ENCODE data around the gene ZNF580. TPM values are rescaled to one million over a fixed set of nuclear protein-coding genes. Genes with fewer than 3 reads are reported as not detected.
A peak's percentile ranks its signal among the peaks of the same experiment; 100 is the strongest.

The ZNF580 gene
- total and polyA plus RNA-seq, 12 donors = 16.5 to 29.9 (median 21.1) TPM

GRCh38 chr19:55645512-55645881 lies 4.7 kb downstream of the ZNF580 start:
- TF ChIP-seq CTCF (IDR thresholded peaks at IDR 0.05) = no peak

DNA sequence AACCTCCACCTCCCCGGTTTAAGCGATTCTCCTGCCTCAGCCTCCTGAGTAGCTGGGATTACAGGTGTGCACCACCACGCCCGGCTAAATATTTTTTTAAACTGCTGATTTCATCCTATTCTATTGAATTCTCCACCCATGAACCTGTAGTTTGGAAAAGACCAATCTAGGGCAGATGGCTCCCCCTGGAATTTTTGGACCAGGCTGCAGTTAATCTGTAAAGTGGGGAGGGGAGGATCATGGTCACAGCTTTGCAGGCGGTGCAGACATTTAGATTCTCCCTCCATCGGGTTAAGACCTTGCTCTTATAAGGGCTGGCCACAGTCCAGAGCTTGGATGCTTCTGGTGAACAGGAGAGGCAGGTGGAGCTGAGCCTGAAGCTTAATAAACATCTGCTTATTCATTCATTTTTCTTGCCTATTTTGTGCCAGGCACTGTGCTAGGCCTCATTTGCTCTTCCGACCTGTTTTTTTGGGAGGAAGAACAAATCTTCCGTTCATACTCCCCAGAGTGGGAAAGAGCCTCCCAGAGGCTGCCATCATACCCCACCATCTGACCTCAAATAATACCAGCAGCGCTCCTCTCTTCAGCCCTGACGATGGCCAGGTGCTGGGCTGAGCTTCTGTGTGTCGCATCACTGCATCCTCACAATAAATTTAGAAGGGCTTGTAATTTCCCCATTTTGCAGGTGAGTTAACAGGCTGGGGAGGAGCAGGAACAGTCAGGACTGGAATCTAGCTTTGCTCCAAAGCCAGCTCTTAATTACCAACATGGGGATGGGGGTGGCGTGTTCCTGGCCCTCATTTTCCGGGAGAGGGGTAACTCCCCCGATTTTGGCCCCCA lies 6.3 kb downstream of the ZNF580 start:
- no peak for TF ChIP-seq CTCF (IDR thresholded peaks at IDR 0.05)
- peak overlapping the region in 9 of 10 donors; percentile 83 to 92 (median 89) for H3K27ac ChIP-seq

More at GRCh38 chr19:55645512-55645881, 4.7 kb downstream of the ZNF580 start:
- peaks cover 20 to 68% (median 50%) of the 10 kb centered on the region in 9 donors for H3K4me1 ChIP-seq
- intact Hi-C loops (cut with DNase I) = no loop called here
- H3K4me3 ChIP-seq = no peak overlapping the region
- ATAC-seq (no peak), DNase-seq (no peak)
- H3K36me3 ChIP-seq = peaks cover 0 to 16% (median 8%) of the 10 kb centered on the region in 9 donors
- H3K27me3 ChIP-seq = no peaks in the 10 kb centered on the region
- WGBS, 2 donors = 74% methylated on average over 5 of the region's 5 CpGs
- no peaks in the 10 kb centered on the region for H3K9me3 ChIP-seq
- no peak overlapping the region for H3K27ac ChIP-seq

GRCh38 chr19:55647732-55648584 lies 7.2 kb downstream of the ZNF580 start, which contains the start of gene CCDC106:
Gene CCDC106, plus strand, starts transcription at chr19:55648212. Its CDS starts 835 bp downstream, at chr19:55649047.
- no peaks in the 10 kb centered on the region for H3K27me3 ChIP-seq
- 1% methylated on average over 75 to 86 of the region's 87 CpGs for WGBS, 2 donors
- H3K4me3 ChIP-seq = peak within 1 kb of the TSS; percentile 77 to 98 (median 88)
- H3K27ac ChIP-seq = peak within 1 kb of the TSS; percentile 70 to 92 (median 88)
- H3K4me1 ChIP-seq = peaks cover 14 to 54% (median 40%) of the 10 kb centered on the region in 9 donors
- TF ChIP-seq CTCF (IDR thresholded peaks at IDR 0.05) = no peak
- peak; percentile 71 to 79 for DNase-seq
- H3K9me3 ChIP-seq = no peaks in the 10 kb centered on the region
- intact Hi-C loops (cut with DNase I) = no loop called here
- peak; percentile 46 to 69 (median 59) for ATAC-seq
- H3K36me3 ChIP-seq = peaks cover 0 to 32% (median 8%) of the 10 kb centered on the region in 9 donors

More for the DNA sequence above, 6.3 kb downstream of the ZNF580 start:
- Histone ChIP-seq H3K36me3 (peaks cover 0 to 27% (median 8%) of the 10 kb centered on the region in 9 donors), H3K4me3 (peak overlapping the region; percentile 77 to 98 (median 88)), H3K4me1 (peaks cover 19 to 58% (median 43%) of the 10 kb centered on the region in 9 donors), H3K27me3 (no peaks in the 10 kb centered on the region), H3K9me3 (no peaks in the 10 kb centered on the region)
- ATAC-seq (no peak), DNase-seq (no peak)
- intact Hi-C loops (cut with DNase I) = no loop called here
- WGBS, 2 donors = 38 to 39% methylated on average over 14 of the region's 14 CpGs

Data from heart right ventricle (tissue), 16 donors.